ENCODE data around the gene TRMT2A.

Gene TRMT2A

DNA sequence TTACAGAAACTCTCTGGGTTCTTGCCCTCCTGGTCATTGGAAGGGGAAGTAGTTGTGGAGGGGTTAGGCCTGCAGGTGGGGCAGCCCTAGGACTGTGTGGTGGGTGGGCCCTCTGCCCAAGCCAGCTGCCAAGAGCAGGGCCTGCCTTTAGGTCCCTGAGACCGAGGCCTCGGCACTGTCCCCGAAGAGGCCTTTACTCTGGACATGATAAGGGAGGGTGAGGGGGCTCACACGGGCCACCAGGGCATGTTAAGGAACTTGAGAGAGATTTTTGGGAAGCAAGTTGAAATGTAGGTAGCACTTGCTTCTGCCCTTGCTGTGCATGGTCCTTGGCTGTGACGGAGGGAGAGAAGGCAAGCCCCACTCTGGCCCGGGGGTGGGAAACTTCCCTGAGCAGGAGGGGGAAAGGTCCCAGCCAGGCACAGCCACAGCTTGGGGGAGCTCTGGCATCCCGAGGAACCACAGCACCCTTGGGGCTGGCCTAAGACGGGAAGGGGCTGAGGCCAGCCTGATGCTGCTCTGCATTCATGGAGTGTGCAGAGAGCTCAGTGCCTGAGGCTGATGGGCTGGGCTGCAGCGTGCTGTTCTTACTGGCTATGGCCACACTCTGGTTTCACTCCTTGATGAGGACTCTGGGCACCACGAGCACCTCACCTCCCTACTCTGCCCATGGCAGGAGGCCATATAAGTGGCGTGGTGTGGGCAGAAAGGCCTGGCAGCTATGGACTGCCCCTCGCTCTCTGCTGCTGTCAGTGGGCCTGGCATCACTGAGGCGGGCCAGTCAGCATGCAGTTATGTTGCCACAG lies 8.9 kb downstream of the TRMT2A start:
- no peak for DNase-seq (ENCODE audit: low read depth in 4 of 4, low spot score in 1 of 4)

DNA sequence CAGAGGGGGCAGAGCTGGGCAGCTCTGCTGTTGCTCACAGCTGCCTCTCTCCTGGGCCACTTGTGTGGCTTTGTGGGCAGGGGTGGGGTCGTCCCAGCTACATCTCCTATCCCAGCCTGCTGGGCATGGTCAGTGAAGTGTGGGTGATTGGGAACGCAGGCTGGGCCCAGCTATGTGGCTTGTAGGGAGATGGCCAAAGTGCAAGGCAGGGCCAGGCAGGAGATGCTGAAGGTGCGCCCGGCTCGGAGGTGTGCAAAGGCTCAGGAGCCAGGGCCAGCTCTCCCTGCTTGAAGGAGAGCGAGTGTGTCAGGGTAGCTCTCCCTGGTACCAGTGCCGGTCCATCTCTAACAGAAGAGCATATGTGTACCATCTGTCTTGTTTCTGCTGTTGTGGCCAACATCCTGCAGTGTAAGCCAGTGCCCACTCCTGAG lies 9.5 kb downstream of the TRMT2A start:
- DNase-seq (ENCODE audit: low read depth in 4 of 4, low spot score in 1 of 4), result no peak

DNA sequence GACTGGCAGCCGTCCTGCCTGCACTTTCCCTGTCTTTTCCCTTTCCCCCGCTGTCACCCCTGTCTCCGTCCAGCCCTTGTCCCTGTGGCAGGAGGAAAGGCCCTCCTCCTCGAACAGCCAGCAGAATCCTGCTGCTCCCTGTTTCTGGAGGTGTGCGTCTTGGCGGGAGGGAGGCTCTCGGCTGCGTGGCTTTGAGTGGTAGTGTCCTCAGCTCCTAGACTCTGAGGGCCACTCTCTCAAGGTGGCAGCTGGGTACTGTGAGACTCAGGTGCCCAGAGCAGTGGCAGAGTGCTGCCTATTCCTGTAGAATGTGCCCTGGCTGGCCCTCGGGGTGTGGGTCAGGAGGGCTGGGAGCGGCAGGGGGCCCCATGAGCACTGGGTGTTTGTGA lies 10.2 kb downstream of the TRMT2A start:
- DNase-seq (ENCODE audit: low read depth in 4 of 4, low spot score in 1 of 4), result no peak

DNA sequence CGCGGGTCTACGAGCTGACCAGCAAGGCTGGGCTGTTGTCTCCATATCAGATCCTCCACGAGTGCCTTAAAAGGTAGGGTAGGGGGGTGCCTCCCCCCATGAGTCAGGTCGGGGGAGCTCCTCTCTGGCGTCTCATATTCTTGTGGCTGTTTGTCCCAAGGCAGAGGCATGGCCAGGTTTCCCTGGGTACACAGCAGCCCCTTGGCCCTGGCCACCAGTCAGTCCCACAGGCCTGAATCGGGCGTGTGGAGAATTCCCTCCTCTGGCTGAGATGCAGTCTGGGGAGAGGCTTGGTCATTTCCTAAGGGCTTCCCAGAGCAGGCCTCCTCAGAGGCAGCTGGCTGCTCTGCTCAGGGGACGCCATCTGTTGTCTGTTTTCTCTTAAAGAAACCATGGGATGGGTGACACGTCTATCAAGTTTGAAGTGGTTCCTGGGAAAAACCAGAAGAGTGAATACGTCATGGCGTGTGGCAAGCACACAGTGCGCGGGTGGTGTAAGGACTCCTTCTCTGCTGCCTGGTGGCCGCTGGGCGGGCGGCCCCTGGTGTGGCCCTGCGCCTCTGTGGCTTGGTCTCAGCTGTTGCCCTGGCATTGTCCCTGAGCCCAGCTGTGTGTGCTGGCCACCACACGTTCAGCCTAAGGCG lies 10.7 kb downstream of the TRMT2A start:
- no peak for DNase-seq (ENCODE audit: low read depth in 4 of 4, low spot score in 1 of 4)

GRCh38 chr22:20105456-20106204 lies 11.4 kb downstream of the TRMT2A start:
- no peak for DNase-seq (ENCODE audit: low read depth in 4 of 4, low spot score in 1 of 4)

- no peak for DNase-seq (ENCODE audit: low read depth in 4 of 4, low spot score in 1 of 4)
Observed at GRCh38 chr22:20102203-20102780, 14.7 kb downstream of the TRMT2A start.

- DNase-seq (ENCODE audit: low read depth in 4 of 4, low spot score in 1 of 4), result no peak
Observed at GRCh38 chr22:20101638-20102037, 15.4 kb downstream of the TRMT2A start.

GRCh38 chr22:20099099-20099711 lies 17.8 kb downstream of the TRMT2A start:
- DNase-seq (ENCODE audit: low read depth in 4 of 4, low spot score in 1 of 4), result no peak

DNA sequence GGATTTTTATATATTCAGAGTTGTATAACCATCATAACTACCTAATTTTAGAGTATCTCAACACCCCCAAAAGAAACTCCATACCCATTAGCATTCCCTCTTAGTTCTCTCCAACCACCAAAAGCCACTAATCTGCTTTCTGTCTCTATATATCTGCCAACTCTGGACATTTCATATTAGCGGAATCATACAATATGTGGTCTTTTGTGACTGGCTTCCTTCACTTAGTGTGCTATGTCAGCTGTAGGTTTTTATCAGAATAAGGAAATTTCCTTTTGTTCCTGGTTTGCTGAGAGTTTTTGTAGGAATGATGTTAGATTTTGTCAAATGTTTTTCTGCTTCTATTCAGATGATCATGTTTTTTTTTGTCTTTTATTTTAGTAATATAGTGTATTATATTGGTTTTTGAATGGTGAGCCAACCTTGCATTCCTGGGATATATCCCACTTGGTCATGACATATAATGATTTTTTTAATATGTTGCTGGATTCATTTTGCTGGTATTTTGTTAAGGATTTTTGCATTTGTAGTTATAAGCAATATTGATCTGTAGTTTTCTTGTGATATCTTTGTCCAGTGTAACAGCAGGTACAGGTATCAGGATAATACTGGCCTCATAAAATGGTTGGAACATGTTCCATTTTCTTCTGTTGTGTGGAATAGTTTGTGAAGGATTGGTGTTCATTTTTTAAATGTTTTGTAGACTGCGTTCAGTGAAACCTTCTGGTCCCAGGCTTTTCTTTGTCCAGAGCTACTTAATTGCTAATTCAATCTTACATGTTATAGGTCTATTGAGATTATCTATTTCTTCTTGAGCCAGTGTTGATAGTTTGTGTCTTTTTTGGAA lies 20.2 kb downstream of the TRMT2A start:
- DNase-seq (ENCODE audit: low read depth in 4 of 4, low spot score in 1 of 4), result no peak

DNA sequence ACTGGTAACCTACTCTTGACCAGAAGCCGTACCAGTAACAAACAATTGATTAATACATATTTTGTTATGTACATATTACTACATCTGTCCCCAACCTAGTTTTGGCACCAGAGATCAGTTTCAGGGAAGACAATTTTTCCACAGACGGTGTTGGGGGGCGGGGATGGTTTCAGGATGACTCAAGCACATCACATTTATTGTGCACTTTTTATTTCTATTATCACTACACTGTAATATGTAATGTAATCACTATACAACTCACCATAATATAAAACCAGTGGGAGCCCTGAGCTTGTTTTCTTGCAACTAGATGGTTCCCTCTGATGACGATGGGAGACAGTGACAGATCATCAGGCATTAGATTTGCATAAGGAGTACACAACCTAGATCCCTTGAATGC lies 21.5 kb downstream of the TRMT2A start:
- DNase-seq (ENCODE audit: low read depth in 4 of 4, low spot score in 1 of 4), result no peak

- no peak for DNase-seq (ENCODE audit: low read depth in 4 of 4, low spot score in 1 of 4)
Observed at GRCh38 chr22:20094197-20094807, 22.7 kb downstream of the TRMT2A start.

DNA sequence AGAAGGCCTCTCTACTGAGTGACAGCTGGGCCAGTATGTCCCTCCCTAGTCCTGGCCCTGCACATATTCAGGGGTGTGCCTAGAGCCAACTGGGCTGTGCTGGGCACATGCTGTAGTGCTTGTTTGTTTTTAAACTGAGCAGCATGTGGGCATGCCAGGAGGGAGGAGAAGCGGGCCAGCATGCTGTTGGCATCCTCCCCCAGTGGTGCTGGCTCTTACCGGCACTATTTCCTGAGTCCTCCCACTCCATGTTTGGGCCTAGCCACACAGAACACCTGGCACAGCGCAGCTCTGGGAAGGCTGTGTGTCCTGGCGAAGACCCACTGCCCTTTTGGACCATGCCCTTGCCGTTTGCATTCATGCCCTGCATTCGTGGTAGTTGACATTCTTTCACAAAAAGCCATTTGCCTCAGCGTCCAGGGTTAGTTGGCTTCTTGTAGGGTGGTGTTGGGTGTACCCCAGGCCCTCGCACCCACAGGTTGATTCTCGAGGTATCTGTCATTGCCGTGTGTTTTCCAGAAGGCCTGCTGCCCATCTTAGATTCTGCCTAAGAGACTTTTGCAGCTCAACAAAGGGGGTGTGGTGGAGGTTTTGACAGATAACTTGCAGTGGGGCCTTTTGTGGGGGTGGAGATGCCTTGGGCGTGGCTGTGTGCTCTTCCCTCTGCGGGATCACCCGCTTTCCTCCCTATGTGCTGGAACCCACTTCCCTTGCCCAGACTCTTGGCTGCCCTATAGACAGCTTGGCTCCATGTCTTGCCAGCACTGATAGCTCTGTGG lies 23.4 kb downstream of the TRMT2A start:
- no peak for DNase-seq (ENCODE audit: low read depth in 4 of 4, low spot score in 1 of 4)

DNA sequence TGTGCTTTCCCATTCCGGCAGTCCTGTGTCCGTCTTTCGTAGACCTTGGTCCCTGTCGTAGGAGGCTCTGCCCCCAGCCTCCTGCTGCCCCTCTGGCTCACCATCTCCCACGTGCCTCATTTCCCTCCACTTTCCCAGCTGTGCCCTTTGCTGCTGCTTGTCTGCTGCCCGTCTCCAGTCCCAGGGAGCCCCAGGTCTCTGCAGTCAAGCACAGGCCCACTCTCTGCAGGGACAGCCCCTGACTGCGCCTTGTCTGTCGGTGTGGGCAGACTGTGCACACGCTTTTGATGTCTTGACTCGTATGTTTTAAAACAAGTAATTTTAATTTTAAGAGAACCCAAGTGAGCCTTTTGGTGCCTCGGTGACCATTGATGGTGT lies 24.6 kb downstream of the TRMT2A start:
- DNase-seq (ENCODE audit: low read depth in 4 of 4, low spot score in 1 of 4), result no peak

GRCh38 chr22:20091690-20092476 lies 25.1 kb downstream of the TRMT2A start:
- DNase-seq (ENCODE audit: low read depth in 4 of 4, low spot score in 1 of 4), result no peak

- DNase-seq (ENCODE audit: low read depth in 4 of 4, low spot score in 1 of 4), result no peak
Observed at GRCh38 chr22:20090730-20091240, 26.2 kb downstream of the TRMT2A start.

DNA sequence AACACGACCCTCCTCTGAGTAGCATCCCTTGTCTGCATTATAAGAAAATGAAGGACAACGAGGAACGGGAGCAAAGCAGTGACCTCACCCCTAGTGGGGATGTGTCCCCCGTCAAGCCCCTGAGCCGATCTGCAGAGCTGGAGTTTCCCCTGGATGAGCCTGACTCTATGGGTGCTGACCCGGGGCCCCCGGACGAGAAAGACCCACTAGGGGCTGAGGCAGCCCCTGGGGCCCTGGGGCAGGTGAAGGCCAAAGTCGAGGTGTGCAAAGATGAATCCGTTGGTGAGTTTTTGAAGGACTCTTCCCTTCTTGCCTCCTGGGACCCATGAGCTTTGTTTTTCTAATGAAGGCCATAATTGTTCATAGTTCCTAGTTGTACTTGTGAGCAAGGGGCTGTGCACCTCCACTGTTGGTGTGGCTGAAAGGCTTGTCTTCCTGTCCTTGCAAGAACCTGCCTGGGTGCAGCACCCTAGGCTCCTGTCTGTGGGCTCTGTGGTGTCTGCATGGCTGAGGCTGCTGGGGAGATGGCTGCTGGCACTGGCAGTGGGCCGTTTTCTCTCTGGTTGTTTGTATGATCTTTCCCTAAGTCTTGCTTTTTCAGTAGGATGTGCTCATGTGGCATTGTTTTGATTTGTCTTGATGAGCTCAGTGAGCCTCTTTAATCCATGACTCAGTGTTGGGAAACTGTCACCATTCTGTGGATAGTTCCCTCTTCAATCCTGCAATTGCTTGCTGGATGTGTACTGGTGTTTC lies 26.9 kb downstream of the TRMT2A start:
- no peak for DNase-seq (ENCODE audit: low read depth in 4 of 4, low spot score in 1 of 4)

DNA sequence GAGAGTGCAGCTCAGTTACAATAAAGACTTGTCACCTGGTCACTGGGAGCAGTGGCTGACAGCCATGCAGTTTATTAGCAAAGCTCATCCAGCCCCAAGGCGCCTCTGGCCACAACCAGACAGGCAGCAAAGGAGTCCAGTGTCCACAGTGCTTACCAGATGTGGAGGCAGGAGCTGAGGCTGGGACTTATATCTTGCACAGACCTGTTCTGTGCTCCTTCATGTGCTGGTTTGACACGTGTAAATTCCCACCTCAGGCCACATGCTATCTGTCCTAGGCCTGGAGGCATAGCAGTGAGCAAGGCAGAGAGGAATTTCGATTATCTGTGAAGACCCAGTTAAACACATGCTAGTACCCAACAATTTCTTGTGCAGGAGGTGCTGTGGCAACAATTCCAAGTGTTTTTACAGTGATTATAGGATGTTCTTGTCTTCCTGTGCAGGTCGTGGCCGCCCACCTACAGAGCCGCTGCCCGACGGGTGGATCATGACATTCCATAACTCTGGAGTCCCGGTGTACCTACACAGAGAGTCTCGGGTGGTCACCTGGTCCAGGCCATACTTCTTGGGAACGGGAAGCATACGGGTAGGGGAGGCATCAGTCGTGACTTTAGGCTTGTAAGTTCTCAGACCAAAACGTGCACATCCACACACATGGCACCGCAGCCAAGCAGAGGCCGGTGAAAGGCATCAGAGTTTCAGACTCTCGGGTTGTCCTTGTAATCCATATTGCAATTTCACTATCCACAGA lies 27.6 kb downstream of the TRMT2A start:
- no peak for DNase-seq (ENCODE audit: low read depth in 4 of 4, low spot score in 1 of 4)
